ENCODE results near the gene HOXC4. TPM values are rescaled to one million over a fixed set of nuclear protein-coding genes. Genes with fewer than 3 reads are reported as not detected.

Gene HOXC4
- total and polyA plus RNA-seq, 10 donors = 0.49 to 2.6 (median 1.4) TPM

DNA sequence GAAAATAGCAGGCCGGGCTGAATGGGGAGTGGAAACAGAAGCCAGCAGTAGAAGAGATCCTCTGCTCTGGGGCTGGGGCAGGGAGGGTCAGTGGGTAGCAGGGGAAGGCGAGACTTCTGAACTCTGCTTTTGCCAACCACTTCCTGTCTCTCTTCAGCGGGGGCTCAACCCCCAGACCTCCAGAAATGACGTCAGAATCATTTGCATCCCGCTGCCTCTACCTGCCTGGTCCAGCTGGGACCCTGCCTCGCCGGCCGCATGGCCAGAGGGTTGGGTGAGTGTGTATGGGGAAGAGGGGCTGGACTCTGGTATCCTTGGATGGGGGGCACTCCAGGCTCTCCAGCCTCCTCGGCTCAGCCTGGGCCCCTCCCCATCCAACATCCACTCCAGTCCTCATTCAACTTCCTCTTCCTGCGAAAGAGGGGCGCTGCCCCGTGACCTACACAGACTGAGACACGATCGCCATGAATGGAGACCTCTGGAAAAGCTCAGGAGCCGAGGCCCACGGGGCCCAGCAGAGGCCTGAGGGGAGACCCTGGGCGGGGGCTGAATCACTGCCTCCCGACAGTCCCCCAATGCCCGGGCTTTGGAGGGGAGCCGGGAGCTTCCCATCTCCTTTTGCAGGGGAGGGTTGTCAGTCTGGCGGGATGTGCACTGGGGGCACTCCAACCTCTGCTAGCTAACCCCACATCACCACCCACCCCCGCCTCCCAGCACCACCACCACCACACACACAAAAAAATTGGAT lies 458 bp upstream of the HOXC4 start:
- TF ChIP-seq POLR2AphosphoS5 (IDR thresholded peaks at IDR 0.05) = peak; percentile 66 to 75 (median 71)
- TF ChIP-seq, protein P1, sequence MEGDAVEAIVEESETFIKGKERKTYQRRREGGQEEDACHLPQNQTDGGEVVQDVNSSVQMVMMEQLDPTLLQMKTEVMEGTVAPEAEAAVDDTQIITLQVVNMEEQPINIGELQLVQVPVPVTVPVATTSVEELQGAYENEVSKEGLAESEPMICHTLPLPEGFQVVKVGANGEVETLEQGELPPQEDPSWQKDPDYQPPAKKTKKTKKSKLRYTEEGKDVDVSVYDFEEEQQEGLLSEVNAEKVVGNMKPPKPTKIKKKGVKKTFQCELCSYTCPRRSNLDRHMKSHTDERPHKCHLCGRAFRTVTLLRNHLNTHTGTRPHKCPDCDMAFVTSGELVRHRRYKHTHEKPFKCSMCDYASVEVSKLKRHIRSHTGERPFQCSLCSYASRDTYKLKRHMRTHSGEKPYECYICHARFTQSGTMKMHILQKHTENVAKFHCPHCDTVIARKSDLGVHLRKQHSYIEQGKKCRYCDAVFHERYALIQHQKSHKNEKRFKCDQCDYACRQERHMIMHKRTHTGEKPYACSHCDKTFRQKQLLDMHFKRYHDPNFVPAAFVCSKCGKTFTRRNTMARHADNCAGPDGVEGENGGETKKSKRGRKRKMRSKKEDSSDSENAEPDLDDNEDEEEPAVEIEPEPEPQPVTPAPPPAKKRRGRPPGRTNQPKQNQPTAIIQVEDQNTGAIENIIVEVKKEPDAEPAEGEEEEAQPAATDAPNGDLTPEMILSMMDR (IDR thresholded peaks at IDR 0.05 in 8 of 11, conservative IDR thresholded peaks at IDR 0.05 in 3 of 11) = no peak
- TF ChIP-seq POLR2A (IDR thresholded peaks at IDR 0.05) = no peak
- H3K4me3 ChIP-seq = peak overlapping the region; percentile 35 to 73 (median 50)
- no peaks in the 10 kb centered on the region for H3K9me3 ChIP-seq
- no peaks in the 10 kb centered on the region for H3K36me3 ChIP-seq
- peak; percentile 81 for DNase-seq
- peak overlapping the region; percentile 57 to 91 (median 84) for H3K27ac ChIP-seq
- intact Hi-C loops (cut with DNase I; ENCODE audit: low total_unique reads) = no loop called here
- peaks cover 0 to 47% (median 26%) of the 10 kb centered on the region in 6 donors for H3K4me1 ChIP-seq
- 2 to 7% (median 3%) methylated on average over 16 to 22 of the region's 22 CpGs for WGBS, 5 donors
- H3K27me3 ChIP-seq (replicated peaks in 1 of 7) = peaks cover 7 to 100% (median 58%) of the 10 kb centered on the region in 7 donors

DNA sequence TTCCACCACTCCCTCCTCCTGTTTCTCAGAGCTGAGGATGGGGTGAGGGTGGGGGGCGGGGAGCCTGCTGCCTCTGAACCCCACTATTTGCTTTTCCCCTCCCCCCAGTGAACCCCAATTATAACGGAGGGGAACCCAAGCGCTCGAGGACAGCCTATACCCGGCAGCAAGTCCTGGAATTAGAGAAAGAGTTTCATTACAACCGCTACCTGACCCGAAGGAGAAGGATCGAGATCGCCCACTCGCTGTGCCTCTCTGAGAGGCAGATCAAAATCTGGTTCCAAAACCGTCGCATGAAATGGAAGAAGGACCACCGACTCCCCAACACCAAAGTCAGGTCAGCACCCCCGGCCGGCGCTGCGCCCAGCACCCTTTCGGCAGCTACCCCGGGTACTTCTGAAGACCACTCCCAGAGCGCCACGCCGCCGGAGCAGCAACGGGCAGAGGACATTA lies 1.1 kb downstream of the HOXC4 start:
- 14 to 48% (median 32%) methylated on average over 24 of the region's 24 CpGs for WGBS, 5 donors
- H3K36me3 ChIP-seq = no peaks in the 10 kb centered on the region
- intact Hi-C loops (cut with DNase I; ENCODE audit: low total_unique reads) = no loop called here
- peaks cover 7 to 98% (median 49%) of the 10 kb centered on the region in 7 donors for H3K27me3 ChIP-seq (replicated peaks in 1 of 7)
- no peak for DNase-seq
- no peak overlapping the region for H3K27ac ChIP-seq
- H3K9me3 ChIP-seq = no peaks in the 10 kb centered on the region
- H3K4me1 ChIP-seq = peaks cover 0 to 47% (median 26%) of the 10 kb centered on the region in 6 donors
- no peak for TF ChIP-seq POLR2AphosphoS5 (IDR thresholded peaks at IDR 0.05)
- TF ChIP-seq, protein P1 (IDR thresholded peaks at IDR 0.05 in 8 of 11, conservative IDR thresholded peaks at IDR 0.05 in 3 of 11) = no peak
- no peak for TF ChIP-seq POLR2A (IDR thresholded peaks at IDR 0.05)
- H3K4me3 ChIP-seq = peak overlapping the region in 4 of 8 donors; percentile 52 to 73 (median 58)

DNA sequence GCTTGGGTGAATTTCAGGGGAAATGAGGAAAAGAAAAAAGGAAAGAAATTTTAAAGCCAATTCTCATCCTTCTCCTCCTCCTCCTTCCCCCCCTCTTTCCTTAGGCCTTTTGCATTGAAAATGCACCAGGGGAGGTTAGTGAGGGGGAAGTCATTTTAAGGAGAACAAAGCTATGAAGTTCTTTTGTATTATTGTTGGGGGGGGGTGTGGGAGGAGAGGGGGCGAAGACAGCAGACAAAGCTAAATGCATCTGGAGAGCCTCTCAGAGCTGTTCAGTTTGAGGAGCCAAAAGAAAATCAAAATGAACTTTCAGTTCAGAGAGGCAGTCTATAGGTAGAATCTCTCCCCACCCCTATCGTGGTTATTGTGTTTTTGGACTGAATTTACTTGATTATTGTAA lies 1.9 kb downstream of the HOXC4 start:
- no peaks in the 10 kb centered on the region for H3K36me3 ChIP-seq
- intact Hi-C loops (cut with DNase I; ENCODE audit: low total_unique reads) = no loop called here
- H3K4me1 ChIP-seq = peaks cover 0 to 39% (median 25%) of the 10 kb centered on the region in 6 donors
- TF ChIP-seq, protein P1 (IDR thresholded peaks at IDR 0.05 in 8 of 11, conservative IDR thresholded peaks at IDR 0.05 in 3 of 11) = no peak
- TF ChIP-seq POLR2AphosphoS5 (IDR thresholded peaks at IDR 0.05) = no peak
- no peak for TF ChIP-seq POLR2A (IDR thresholded peaks at IDR 0.05)
- 68 to 87% (median 75%) methylated on average over 2 of the region's 2 CpGs for WGBS, 5 donors
- no peak for DNase-seq
- no peaks in the 10 kb centered on the region for H3K9me3 ChIP-seq
- no peak overlapping the region for H3K27ac ChIP-seq
- peaks cover 4 to 98% (median 47%) of the 10 kb centered on the region in 7 donors for H3K27me3 ChIP-seq (replicated peaks in 1 of 7)
- no peak overlapping the region for H3K4me3 ChIP-seq

DNA sequence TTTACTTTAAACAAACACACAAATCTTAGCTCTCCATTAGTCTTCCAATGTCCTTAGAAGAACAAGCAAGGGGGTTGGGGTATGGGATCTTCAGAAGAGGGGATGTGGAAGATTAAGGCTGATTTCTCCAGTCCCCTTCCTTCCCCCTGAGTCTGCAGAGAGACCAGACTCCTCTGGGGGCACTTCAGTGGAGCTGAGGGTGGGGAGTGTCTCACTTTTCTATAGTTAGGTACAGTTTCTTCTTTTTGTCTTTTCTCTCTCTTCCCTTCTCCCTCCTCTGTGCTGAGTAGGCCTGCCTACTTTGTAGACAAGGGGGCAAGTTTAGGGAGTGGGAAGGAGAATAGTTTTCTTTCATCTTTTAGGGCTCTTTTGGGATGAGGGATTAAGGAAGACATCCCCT lies 2.5 kb downstream of the HOXC4 start:
- no peaks in the 10 kb centered on the region for H3K36me3 ChIP-seq
- no peaks in the 10 kb centered on the region for H3K9me3 ChIP-seq
- H3K27me3 ChIP-seq (replicated peaks in 1 of 7) = peaks cover 4 to 98% (median 47%) of the 10 kb centered on the region in 7 donors
- no peak for DNase-seq
- H3K4me3 ChIP-seq = no peak overlapping the region
- intact Hi-C loops (cut with DNase I; ENCODE audit: low total_unique reads) = no loop called here
- no peak for TF ChIP-seq POLR2A (IDR thresholded peaks at IDR 0.05)
- peaks cover 0 to 37% (median 25%) of the 10 kb centered on the region in 6 donors for H3K4me1 ChIP-seq
- no peak overlapping the region for H3K27ac ChIP-seq

Measured in spleen (tissue), 11 donors.